ENCODE results near the gene SSR4.
"Not testable (repeated sequence)": the region's sequence is repeated elsewhere in the genome, so short reads cannot be mapped to it uniquely, and the experiment has no call there.

Gene SSR4

GRCh38 chrX:153804100-153804595 lies 9.7 kb downstream of the SSR4 start:
- no peak for DNase-seq (ENCODE audit: low read depth in 2 of 2)

GRCh38 chrX:153804621-153805020 lies 10.2 kb downstream of the SSR4 start:
- DNase-seq (ENCODE audit: low read depth in 2 of 2): no peak

GRCh38 chrX:153805436-153805835 lies 11.0 kb downstream of the SSR4 start:
- DNase-seq (ENCODE audit: low read depth in 2 of 2): no peak

GRCh38 chrX:153806999-153807575 lies 12.6 kb downstream of the SSR4 start:
- DNase-seq (ENCODE audit: low read depth in 2 of 2): no peak

- no peak for DNase-seq (ENCODE audit: low read depth in 2 of 2)
Measured at GRCh38 chrX:153807976-153808375, 13.5 kb downstream of the SSR4 start.

- no peak for DNase-seq (ENCODE audit: low read depth in 2 of 2)
Measured at GRCh38 chrX:153812220-153812619, 17.8 kb downstream of the SSR4 start.

- no peak for DNase-seq (ENCODE audit: low read depth in 2 of 2)
Measured at GRCh38 chrX:153813161-153813560, 18.7 kb downstream of the SSR4 start.

- no peak for DNase-seq (ENCODE audit: low read depth in 2 of 2)
Measured at GRCh38 chrX:153814591-153815315, 20.3 kb downstream of the SSR4 start.

- no peak for DNase-seq (ENCODE audit: low read depth in 2 of 2)
Measured at GRCh38 chrX:153816831-153817690, 22.6 kb downstream of the SSR4 start.

GRCh38 chrX:153818064-153818463 lies 23.6 kb downstream of the SSR4 start:
- not testable (repeated sequence) for DNase-seq (ENCODE audit: low read depth in 2 of 2)

GRCh38 chrX:153818571-153819383 lies 24.3 kb downstream of the SSR4 start:
- DNase-seq (ENCODE audit: low read depth in 2 of 2): peak in 1 of 2 donors; percentile 25

- no peak for DNase-seq (ENCODE audit: low read depth in 2 of 2)
Measured at GRCh38 chrX:153819384-153820040, 25.0 kb downstream of the SSR4 start.

- DNase-seq (ENCODE audit: low read depth in 2 of 2): no peak
Measured at GRCh38 chrX:153820601-153821000, 26.1 kb downstream of the SSR4 start.

- no peak for DNase-seq (ENCODE audit: low read depth in 2 of 2)
Measured at GRCh38 chrX:153821066-153821465, 26.6 kb downstream of the SSR4 start.

- no peak for DNase-seq (ENCODE audit: low read depth in 2 of 2)
Measured at GRCh38 chrX:153824348-153824747, 29.9 kb downstream of the SSR4 start.

GRCh38 chrX:153825042-153825441 lies 30.6 kb downstream of the SSR4 start:
- no peak for DNase-seq (ENCODE audit: low read depth in 2 of 2)

- DNase-seq (ENCODE audit: low read depth in 2 of 2): no peak
Measured at GRCh38 chrX:153827016-153827415, 32.5 kb downstream of the SSR4 start.

- no peak for DNase-seq (ENCODE audit: low read depth in 2 of 2)
Measured at GRCh38 chrX:153827903-153828302, 33.4 kb downstream of the SSR4 start.

- DNase-seq (ENCODE audit: low read depth in 2 of 2): no peak
Measured at GRCh38 chrX:153828308-153828707, 33.8 kb downstream of the SSR4 start.

GRCh38 chrX:153828723-153829548 lies 34.5 kb downstream of the SSR4 start:
- no peak for DNase-seq (ENCODE audit: low read depth in 2 of 2)

GRCh38 chrX:153829549-153829798 lies 35.0 kb downstream of the SSR4 start:
- DNase-seq (ENCODE audit: low read depth in 2 of 2): no peak

Measured in stimulated activated CD8-positive, alpha-beta memory T cell treated with anti-CD3 and anti-CD28 coated beads, Interleukin-7, amount 100 ng/mL, for 1 hour (primary cell).